HG02981 (cell line): Measurements from ENCODE around the gene CDKAL1.

Experiments used
- ATAC-seq: cut with Tn5 transposase; IDR thresholded peaks from one replicate; pipeline ENCODE4 v1.9.1; 2021; ENCODE audit warnings: mild to moderate bottlenecking, moderate library complexity; ENCODE audit not compliant: unreplicated experiment

The CDKAL1 gene

DNA sequence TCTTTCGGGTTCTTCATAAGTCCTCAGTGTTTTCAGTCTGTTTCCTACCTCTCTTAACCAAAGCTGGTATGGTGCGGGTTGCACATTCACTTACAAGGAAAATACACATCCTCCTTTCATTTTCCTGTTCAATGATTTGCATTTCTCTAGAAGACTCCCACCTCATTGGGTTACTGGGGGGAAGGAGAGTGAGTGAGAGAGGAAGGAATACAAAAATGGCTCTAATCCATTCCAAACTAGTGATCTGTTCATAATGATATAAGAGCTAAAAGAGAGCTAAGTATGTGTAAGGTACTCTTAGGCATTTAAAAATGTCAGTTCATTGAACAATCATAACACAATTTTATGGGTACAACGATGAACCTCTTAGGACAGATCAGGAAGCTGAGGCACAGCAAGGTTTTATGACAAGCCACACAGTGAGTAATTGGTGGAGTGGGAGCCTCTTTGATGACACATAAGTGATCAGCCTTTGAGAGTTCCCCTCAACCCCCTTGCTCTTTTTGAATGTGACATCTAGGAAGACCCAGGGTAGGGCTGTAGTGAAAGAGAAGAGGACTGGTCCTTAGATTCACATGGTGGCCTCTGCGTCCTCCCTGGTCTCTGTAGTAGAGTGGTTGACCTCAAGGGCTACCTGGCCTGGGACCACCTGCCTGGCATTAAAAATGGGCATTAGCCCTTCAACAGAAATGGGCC is 730.9 kb downstream of the CDKAL1 start:
- ATAC-seq: no peak

DNA sequence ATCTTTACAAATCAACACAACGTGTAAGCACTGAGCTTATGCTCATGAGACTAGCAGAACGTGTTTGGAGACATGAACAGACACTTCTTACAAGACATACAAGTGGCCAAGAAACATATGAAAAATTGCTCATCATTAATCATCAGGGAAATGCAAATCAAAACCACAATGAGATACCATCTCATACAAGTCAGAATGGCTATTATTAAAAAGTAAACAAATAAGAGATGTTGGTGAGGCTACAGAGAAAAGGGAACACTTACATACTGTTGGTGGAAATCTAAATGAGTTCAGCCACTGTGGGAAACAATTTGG is 731.4 kb downstream of the CDKAL1 start:
- no peak for ATAC-seq

- ATAC-seq: no peak
These were observed 736.5 kb downstream of the CDKAL1 start for GRCh38 chr6:21270636-21271201.

DNA sequence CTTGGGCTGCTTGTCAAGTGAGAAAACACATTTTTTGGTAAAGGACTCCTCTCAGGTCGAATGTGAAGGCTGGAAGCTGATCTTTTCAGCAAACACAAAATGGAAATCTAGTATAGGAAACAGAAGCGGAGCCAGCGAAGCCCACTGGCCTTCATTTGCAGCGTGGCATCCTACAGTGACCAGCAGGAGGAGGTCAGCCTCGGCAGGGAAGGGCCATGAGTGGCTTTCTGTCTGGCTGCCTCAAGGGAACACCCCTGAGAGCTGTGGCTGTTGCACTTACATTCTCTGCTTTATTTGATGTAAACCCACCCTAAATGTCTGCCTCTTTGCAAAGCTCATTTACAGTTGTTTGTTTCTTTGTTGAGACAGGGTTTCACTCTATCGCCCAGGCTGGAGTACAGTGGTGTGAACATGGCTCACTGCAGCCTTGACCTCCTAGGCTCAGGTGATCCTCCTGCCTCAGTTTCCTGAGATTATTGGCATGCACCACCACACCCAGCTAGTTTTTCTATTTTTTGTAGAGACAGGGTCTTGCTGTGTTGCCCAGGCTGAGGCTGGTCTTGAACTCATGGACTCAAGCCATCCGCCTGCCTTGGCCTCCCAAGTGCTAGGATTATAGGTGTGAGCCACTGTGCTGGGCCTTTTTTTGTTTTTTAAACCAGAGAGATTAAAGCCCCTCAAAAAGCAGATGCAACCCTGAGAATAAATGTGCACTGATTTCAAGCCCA is 737.3 kb downstream of the CDKAL1 start:
- no peak for ATAC-seq

- no peak for ATAC-seq
These were observed 739.2 kb downstream of the CDKAL1 start for GRCh38 chr6:21273451-21273850.

DNA sequence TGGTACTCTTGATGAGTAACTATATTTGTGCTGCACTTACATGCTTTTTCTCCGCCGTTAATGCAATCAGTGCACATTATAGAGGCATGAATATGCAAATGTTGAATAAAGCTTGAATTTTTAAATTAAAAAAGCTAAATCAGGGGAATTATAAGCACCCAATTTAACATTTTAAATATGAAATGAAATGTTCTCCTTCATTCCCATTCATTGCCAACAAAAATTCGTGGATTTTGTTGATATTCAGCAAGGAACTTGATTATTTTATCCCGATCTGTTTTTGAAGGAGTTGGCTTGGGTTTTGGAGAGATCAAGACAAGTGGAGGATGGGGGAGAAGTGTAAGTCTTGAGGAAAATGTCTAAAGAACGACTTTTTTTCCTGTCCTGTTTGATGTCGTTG is 740.6 kb downstream of the CDKAL1 start:
- no peak for ATAC-seq

- ATAC-seq: no peak
These were observed 743.5 kb downstream of the CDKAL1 start for GRCh38 chr6:21277601-21278374.

DNA sequence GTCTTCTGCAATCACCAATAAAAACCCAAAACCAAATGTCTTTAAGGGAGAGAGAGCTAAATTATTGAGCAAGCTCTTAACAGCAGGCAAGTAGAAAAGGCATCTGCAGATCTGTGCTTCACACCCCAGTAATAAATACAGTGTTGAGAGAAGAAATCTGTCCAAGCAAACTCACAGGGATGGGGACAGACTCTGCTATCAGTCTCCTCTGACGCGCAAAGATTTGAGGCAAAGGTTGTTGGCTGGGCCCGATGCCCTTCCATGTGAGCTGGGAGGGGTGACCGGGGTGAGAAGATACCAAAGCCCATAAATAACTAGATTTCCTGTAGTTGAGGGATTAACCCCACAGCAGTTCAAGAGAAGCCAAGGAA is 744.1 kb downstream of the CDKAL1 start:
- no peak for ATAC-seq

GRCh38 chr6:21279619-21280018 is 745.4 kb downstream of the CDKAL1 start:
- no peak for ATAC-seq

DNA sequence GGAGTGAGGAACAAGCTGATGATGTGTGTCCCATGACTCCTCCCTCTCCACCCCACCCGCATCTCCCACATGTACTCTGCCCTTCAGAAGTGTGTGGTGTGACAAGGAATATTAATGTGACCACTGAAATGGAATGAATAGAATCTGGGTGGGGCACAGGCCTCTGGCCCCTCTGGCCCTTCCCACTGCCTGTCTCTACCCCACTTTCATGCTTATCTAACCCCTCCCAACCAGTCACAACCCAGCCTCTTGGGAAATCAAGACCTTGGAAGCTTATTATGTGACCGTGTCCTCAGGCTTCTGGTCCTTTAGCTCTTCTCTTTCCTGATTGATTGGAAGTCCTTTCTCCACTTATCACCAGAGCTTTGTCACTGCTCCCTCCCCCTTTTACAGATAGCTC is 747.1 kb downstream of the CDKAL1 start:
- no peak for ATAC-seq
